IgD-negative memory B cell (primary cell): ENCODE measurements around the gene CIZ1. TPM values are rescaled to one million over a fixed set of nuclear protein-coding genes. Genes with fewer than 3 reads are reported as not detected.
"Not testable (repeated sequence)": the region's sequence is repeated elsewhere in the genome, so short reads cannot be mapped to it uniquely, and the experiment has no call there.

Experiments
- H3K27ac Mint-ChIP-seq, 3 donors: one replicate each; pipeline ENCODE4 v1.8.0; 2020 to 2022; ENCODE audit warnings: mild to moderate bottlenecking in 3 of 3, mixed read lengths in 3 of 3, moderate library complexity in 1 of 3
- H3K27me3 Mint-ChIP-seq: one replicate; pipeline ENCODE4 v1.8.0; 2021; ENCODE audit warnings: mixed read lengths
- H3K36me3 Mint-ChIP-seq: one replicate; pipeline ENCODE4 v1.8.0; 2020; ENCODE audit warnings: mild to moderate bottlenecking, mixed read lengths
- H3K4me1 Mint-ChIP-seq, 3 donors: one replicate each; pipeline ENCODE4 v1.8.0; 2020 to 2022; ENCODE audit warnings: mixed read lengths in 3 of 3, mild to moderate bottlenecking in 1 of 3
- H3K4me3 Mint-ChIP-seq, 4 donors: one replicate each; pipeline ENCODE4 v1.8.0; 2020 to 2022; ENCODE audit warnings: mild to moderate bottlenecking in 4 of 4, mixed read lengths in 4 of 4, moderate library complexity in 3 of 4
- H3K9me3 Mint-ChIP-seq, 3 donors: one replicate each; pipeline ENCODE4 v1.8.0; 2020 to 2021; ENCODE audit warnings: mixed read lengths in 3 of 3, mild to moderate bottlenecking in 1 of 3
- polyA plus RNA-seq: library from polyadenylated mRNA; unstranded; fragments of 300-500 nt; fragmentation: Illumina TruSeq; gene quantifications from one replicate; pipeline ENCODE4 v1.2.3, GENCODE V29; 2021

The CIZ1 gene, protein sequence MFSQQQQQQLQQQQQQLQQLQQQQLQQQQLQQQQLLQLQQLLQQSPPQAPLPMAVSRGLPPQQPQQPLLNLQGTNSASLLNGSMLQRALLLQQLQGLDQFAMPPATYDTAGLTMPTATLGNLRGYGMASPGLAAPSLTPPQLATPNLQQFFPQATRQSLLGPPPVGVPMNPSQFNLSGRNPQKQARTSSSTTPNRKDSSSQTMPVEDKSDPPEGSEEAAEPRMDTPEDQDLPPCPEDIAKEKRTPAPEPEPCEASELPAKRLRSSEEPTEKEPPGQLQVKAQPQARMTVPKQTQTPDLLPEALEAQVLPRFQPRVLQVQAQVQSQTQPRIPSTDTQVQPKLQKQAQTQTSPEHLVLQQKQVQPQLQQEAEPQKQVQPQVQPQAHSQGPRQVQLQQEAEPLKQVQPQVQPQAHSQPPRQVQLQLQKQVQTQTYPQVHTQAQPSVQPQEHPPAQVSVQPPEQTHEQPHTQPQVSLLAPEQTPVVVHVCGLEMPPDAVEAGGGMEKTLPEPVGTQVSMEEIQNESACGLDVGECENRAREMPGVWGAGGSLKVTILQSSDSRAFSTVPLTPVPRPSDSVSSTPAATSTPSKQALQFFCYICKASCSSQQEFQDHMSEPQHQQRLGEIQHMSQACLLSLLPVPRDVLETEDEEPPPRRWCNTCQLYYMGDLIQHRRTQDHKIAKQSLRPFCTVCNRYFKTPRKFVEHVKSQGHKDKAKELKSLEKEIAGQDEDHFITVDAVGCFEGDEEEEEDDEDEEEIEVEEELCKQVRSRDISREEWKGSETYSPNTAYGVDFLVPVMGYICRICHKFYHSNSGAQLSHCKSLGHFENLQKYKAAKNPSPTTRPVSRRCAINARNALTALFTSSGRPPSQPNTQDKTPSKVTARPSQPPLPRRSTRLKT
- polyA plus RNA-seq: 37.0 TPM

DNA sequence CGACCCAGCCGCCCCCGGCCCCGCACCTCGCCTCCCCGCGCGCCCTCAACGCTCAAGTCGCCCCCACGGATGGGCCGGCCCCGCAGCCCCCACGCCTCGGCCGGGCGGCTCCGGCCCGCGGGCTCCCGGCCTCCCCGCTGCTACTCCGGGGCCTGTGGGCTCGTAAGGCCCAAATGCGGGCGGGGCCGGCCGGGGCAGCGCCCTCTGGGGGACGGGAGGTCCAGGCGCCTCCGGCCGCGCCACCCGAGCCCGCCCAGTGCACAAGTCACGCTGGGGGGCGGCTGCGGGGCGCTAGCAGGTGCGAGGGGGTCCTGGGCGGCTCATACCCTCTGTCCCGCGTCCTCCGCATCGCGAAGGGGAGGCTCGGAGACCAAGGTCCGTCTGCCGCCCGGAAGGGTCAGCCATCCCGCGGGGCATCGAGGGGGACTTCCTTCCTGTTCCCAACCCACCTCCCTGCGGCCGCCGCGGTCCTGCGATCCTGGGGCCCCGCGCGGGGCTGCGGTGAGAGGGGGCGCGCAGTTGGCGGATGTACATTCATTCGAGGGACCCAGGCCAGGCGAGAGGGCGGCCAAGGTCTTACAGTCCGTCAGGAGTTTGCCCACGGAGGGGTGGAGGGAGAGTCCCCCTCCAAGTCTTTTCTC is at the start of gene CIZ1:
Gene CIZ1 (minus strand): TSS at position 167 of the 641 bp plus-strand sequence. CDS start 715 bp downstream, outside the sequence.
- no peaks in the 10 kb centered on the region for H3K27me3 Mint-ChIP-seq

DNA sequence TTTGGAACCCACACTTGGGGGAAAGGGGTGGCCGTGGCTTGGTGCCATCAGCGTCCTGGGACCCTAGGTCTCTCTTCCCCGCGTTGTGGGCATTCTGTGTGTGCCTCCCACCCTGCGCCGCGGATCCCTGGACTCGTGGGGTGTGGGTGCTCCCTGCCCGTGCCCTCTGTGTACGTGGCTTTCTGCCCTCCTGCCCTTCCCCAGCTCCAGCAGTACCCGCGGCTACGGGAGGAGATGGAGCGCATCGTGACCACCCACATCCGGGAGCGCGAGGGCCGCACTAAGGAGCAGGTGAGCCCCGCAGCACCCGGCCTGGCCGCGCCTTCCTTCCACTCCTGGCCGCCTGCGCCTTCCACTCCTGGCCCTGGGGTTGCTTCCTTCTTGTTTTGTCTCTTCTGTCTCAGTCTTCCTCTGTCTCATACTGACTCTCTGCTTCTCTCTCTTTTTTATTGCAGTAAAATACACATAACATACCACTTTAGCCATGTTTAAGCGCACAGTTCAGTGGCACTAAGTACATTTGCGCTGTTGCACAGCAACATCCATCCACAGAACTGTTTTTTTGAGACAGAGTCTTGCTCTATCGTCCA is 42.5 kb upstream of the CIZ1 start:
- H3K27ac Mint-ChIP-seq: peak overlapping the region in 1 of 3 donors; percentile 67
- H3K36me3 Mint-ChIP-seq: no peaks in the 10 kb centered on the region
- no peaks in the 10 kb centered on the region for H3K4me1 Mint-ChIP-seq
- H3K9me3 Mint-ChIP-seq: no peaks in the 10 kb centered on the region
- no peak overlapping the region for H3K4me3 Mint-ChIP-seq
- H3K27me3 Mint-ChIP-seq: peaks cover 3% of the 10 kb centered on the region

More for the DNA sequence above, at the start of gene CIZ1:
- Mint-ChIP-seq H3K4me3 (peak within 1 kb of the TSS; percentile 79 to 98 (median 93)), H3K36me3 (peaks cover 2% of the 10 kb centered on the region), H3K4me1 (peaks cover 6 to 22% (median 18%) of the 10 kb centered on the region in 3 donors), H3K27ac (peak within 1 kb of the TSS; percentile 86 to 99 (median 89)), H3K9me3 (no peaks in the 10 kb centered on the region)

GRCh38 chr9:128232528-128233428 is 41.4 kb upstream of the CIZ1 start:
- H3K27ac Mint-ChIP-seq: no peak overlapping the region
- no peaks in the 10 kb centered on the region for H3K4me1 Mint-ChIP-seq
- no peak overlapping the region for H3K4me3 Mint-ChIP-seq
- H3K36me3 Mint-ChIP-seq: no peaks in the 10 kb centered on the region
- peaks cover 3% of the 10 kb centered on the region for H3K27me3 Mint-ChIP-seq
- H3K9me3 Mint-ChIP-seq: peaks cover 0 to under 1% (median 0%) of the 10 kb centered on the region in 3 donors

GRCh38 chr9:128231638-128232527 is 40.5 kb upstream of the CIZ1 start:
- no peaks in the 10 kb centered on the region for H3K4me1 Mint-ChIP-seq
- no peaks in the 10 kb centered on the region for H3K36me3 Mint-ChIP-seq
- H3K27ac Mint-ChIP-seq: no peak overlapping the region

DNA sequence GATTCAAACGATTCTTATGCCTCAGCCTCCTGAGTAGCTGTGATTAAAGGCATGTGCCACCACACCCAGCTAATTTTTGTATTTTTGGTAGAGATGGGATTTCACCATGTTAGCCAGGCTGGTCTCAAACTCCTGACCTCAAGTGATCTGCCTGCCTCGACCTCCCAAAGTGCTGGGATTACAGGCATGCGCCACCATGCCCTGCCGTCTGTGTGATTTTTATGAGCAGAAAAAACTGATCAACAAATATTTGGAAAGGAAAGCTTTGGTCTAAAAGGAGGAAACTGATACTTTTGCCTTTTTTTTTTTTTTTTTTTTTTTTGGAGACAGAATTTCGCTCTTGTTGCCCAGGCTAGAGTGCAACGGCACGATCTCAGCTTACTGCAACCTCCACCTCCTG is 39.5 kb upstream of the CIZ1 start:
- H3K27me3 Mint-ChIP-seq, H3K36me3 Mint-ChIP-seq, H3K4me1 Mint-ChIP-seq, H3K27ac Mint-ChIP-seq, H3K9me3 Mint-ChIP-seq: not testable (repeated sequence)
- peak overlapping the region in 1 of 4 donors; percentile 21 for H3K4me3 Mint-ChIP-seq

More at GRCh38 chr9:128231638-128232527, 40.5 kb upstream of the CIZ1 start:
- no peak overlapping the region for H3K4me3 Mint-ChIP-seq
- peaks cover 3% of the 10 kb centered on the region for H3K27me3 Mint-ChIP-seq
- H3K9me3 Mint-ChIP-seq: peaks cover 0 to 1% (median 0%) of the 10 kb centered on the region in 3 donors

- Mint-ChIP-seq H3K27me3 (no peaks in the 10 kb centered on the region), H3K9me3 (peaks cover 0 to 1% (median 0%) of the 10 kb centered on the region in 3 donors), H3K36me3 (no peaks in the 10 kb centered on the region), H3K27ac (no peak overlapping the region), H3K4me1 (no peaks in the 10 kb centered on the region), H3K4me3 (no peak overlapping the region)
Measured at GRCh38 chr9:128226412-128226801, 35.0 kb upstream of the CIZ1 start.

DNA sequence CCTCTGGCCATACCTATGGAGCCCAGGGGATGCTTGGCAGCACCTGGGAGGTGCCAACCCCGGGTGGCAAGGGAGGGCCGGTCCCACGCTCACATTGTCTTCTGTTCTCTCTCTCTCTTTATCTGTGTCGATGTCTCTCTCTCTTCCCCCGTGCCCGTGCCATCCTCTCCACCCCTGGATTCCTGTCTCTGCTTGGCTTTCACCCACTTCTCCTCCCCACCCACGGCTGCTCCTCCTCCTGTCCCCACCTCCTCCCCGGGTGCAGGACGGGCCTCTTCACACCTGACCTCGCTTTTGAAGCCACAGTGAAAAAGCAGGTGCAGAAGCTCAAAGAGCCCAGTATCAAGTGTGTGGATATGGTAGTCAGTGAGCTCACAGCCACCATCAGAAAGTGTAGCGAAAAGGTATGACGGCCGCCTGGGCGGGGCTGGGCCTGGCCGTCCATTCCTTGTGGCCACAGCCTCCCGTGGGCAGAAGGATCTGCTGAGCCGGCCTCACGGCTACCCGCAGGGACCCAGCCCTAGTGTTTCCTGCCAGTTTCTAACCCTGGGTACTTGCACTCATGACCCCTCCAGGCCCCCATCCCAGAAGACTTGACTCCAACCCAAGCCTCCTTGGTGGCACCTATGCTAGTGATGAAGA is 34.5 kb upstream of the CIZ1 start:
- H3K4me3 Mint-ChIP-seq: no peak overlapping the region
- H3K9me3 Mint-ChIP-seq: peaks cover 0 to 1% (median 0%) of the 10 kb centered on the region in 3 donors
- H3K27ac Mint-ChIP-seq: no peak overlapping the region
- no peaks in the 10 kb centered on the region for H3K36me3 Mint-ChIP-seq
- no peaks in the 10 kb centered on the region for H3K4me1 Mint-ChIP-seq
- H3K27me3 Mint-ChIP-seq: no peaks in the 10 kb centered on the region

- no peaks in the 10 kb centered on the region for H3K4me1 Mint-ChIP-seq
- H3K27ac Mint-ChIP-seq: no peak overlapping the region
Measured at GRCh38 chr9:128224877-128225276, 33.5 kb upstream of the CIZ1 start.

GRCh38 chr9:128222880-128223670 is 31.7 kb upstream of the CIZ1 start:
- Mint-ChIP-seq H3K27me3 (peaks cover 3% of the 10 kb centered on the region), H3K4me3 (no peak overlapping the region), H3K9me3 (peaks cover 0 to 1% (median 0%) of the 10 kb centered on the region in 3 donors), H3K27ac (no peak overlapping the region), H3K4me1 (peaks cover 0 to 11% (median 2%) of the 10 kb centered on the region in 3 donors), H3K36me3 (no peaks in the 10 kb centered on the region)

More at GRCh38 chr9:128224877-128225276, 33.5 kb upstream of the CIZ1 start:
- H3K36me3 Mint-ChIP-seq: no peaks in the 10 kb centered on the region
- peaks cover 0 to 1% (median 0%) of the 10 kb centered on the region in 3 donors for H3K9me3 Mint-ChIP-seq
- no peaks in the 10 kb centered on the region for H3K27me3 Mint-ChIP-seq
- no peak overlapping the region for H3K4me3 Mint-ChIP-seq

- Mint-ChIP-seq H3K27me3 (peaks cover 3% of the 10 kb centered on the region), H3K36me3 (no peaks in the 10 kb centered on the region), H3K4me3 (no peak overlapping the region), H3K9me3 (no peaks in the 10 kb centered on the region), H3K27ac (no peak overlapping the region), H3K4me1 (peaks cover 0 to 11% (median 2%) of the 10 kb centered on the region in 3 donors)
Measured at GRCh38 chr9:128222026-128222425, 30.7 kb upstream of the CIZ1 start.

GRCh38 chr9:128219831-128220230 is 28.5 kb upstream of the CIZ1 start:
- peaks cover 0 to 11% (median 2%) of the 10 kb centered on the region in 3 donors for H3K4me1 Mint-ChIP-seq
- H3K4me3 Mint-ChIP-seq: peak overlapping the region in 1 of 4 donors; percentile 27
- H3K36me3 Mint-ChIP-seq: no peaks in the 10 kb centered on the region
- H3K9me3 Mint-ChIP-seq: no peaks in the 10 kb centered on the region
- peaks cover 5% of the 10 kb centered on the region for H3K27me3 Mint-ChIP-seq
- no peak overlapping the region for H3K27ac Mint-ChIP-seq
